CD14-positive monocyte (primary cell): ENCODE results near the gene NPR1. TPM values are rescaled to one million over a fixed set of nuclear protein-coding genes. Genes with fewer than 3 reads are reported as not detected.

Experiments
- DNase-seq, 3 donors: peaks; one replicate each; pipeline ENCODE4 v3.0.0-alpha.2; 2011 to 2022
- H2AFZ ChIP-seq: 2 replicates; pipeline ENCODE4 v1.6.0; 2012; ENCODE audit warnings: mild to moderate bottlenecking, low read depth, low read length, inconsistent platforms; ENCODE audit not compliant: insufficient read depth, poor library complexity, severe bottlenecking
- H3K27ac ChIP-seq, 2 donors: 1 replicate in 1 of 2; 2 replicates in 1 of 2; pipeline ENCODE4 v1.5.1; 2012 to 2013; ENCODE audit warnings: low read length in 2 of 2, control low read depth in 1 of 2, inconsistent platforms in 1 of 2, low read depth in 1 of 2, mild to moderate bottlenecking in 1 of 2
- H3K27me3 ChIP-seq, 2 donors: one replicate each; pipeline versions ENCODE4 v1.6.0 to v1.6.1; 2011 to 2013; ENCODE audit warnings: low read length in 2 of 2; ENCODE audit not compliant: control insufficient read depth in 2 of 2, insufficient read depth in 2 of 2
- H3K36me3 ChIP-seq, 2 donors: replicated peaks in 1 of 2; 1 replicate in 1 of 2; 2 replicates in 1 of 2; pipeline versions ENCODE4 v1.5.1 to v1.6.1; 2012 to 2013; ENCODE audit warnings: low read length in 2 of 2, control low read depth in 1 of 2, inconsistent platforms in 1 of 2, mild to moderate bottlenecking in 1 of 2; ENCODE audit not compliant: insufficient read depth in 2 of 2, control insufficient read depth in 1 of 2
- H3K4me1 ChIP-seq, 2 donors: 1 replicate in 1 of 2; 2 replicates in 1 of 2; pipeline versions ENCODE4 v1.5.1 to v1.6.1; 2012 to 2013; ENCODE audit warnings: low read length in 2 of 2, control low read depth in 1 of 2, inconsistent platforms in 1 of 2, mild to moderate bottlenecking in 1 of 2, moderate library complexity in 1 of 2; ENCODE audit not compliant: insufficient read depth in 2 of 2, control insufficient read depth in 1 of 2
- H3K4me2 ChIP-seq: replicated peaks from 2 replicates; pipeline ENCODE3; 2012; ENCODE audit warnings: low read length, moderate library complexity, mild to moderate bottlenecking; ENCODE audit not compliant: poor library complexity, severe bottlenecking; ENCODE audit errors: extremely low read depth
- H3K4me3 ChIP-seq, 3 experiments: fragments of 200-600 bp in 1 of 3; sonication (generic) in 1 of 3; replicated peaks in 1 of 3; 1 replicate in 2 of 3; 2 replicates in 1 of 3; pipeline ENCODE4 v1.5.1; 2011 to 2013; ENCODE audit warnings: low read length in 3 of 3, mild to moderate bottlenecking in 3 of 3, control low read depth in 2 of 3, low read depth in 2 of 3, inconsistent platforms in 1 of 3, moderate library complexity in 1 of 3
- H3K79me2 ChIP-seq: 2 replicates; pipeline ENCODE4 v1.6.0; 2012; ENCODE audit warnings: mild to moderate bottlenecking, control low read depth, inconsistent platforms, low read length, moderate library complexity; ENCODE audit not compliant: insufficient read depth
- H3K9ac ChIP-seq: 2 replicates; pipeline ENCODE4 v1.6.0; 2017; ENCODE audit warnings: low read length, mild to moderate bottlenecking; ENCODE audit not compliant: insufficient read depth, poor library complexity, severe bottlenecking
- H3K9me3 ChIP-seq, 2 donors: replicated peaks in 1 of 2; 1 replicate in 1 of 2; 2 replicates in 1 of 2; pipeline versions ENCODE4 v1.5.1 to v1.6.1; 2012 to 2013; ENCODE audit warnings: low read length in 2 of 2, control low read depth in 1 of 2; ENCODE audit not compliant: control insufficient read depth in 1 of 2, insufficient read depth in 1 of 2
- H4K20me1 ChIP-seq: 2 replicates; pipeline ENCODE4 v1.6.0; 2012; ENCODE audit warnings: mild to moderate bottlenecking, low read length, control low read depth, moderate library complexity; ENCODE audit not compliant: insufficient read depth
- H3K27ac Mint-ChIP-seq, 7 donors: one replicate each; pipeline ENCODE4 v1.8.0; 2020; ENCODE audit warnings: mild to moderate bottlenecking in 7 of 7, mixed read lengths in 7 of 7, moderate library complexity in 6 of 7, inconsistent platforms in 2 of 7
- H3K27me3 Mint-ChIP-seq, 3 donors: one replicate each; pipeline ENCODE4 v1.8.0; 2021 to 2022; ENCODE audit warnings: low read depth in 3 of 3, mild to moderate bottlenecking in 3 of 3, mixed read lengths in 3 of 3, moderate library complexity in 3 of 3, inconsistent platforms in 1 of 3
- H3K36me3 Mint-ChIP-seq, 2 donors: one replicate each; pipeline ENCODE4 v1.8.0; 2020; ENCODE audit warnings: mixed read lengths in 2 of 2, inconsistent platforms in 1 of 2, mild to moderate bottlenecking in 1 of 2
- H3K4me1 Mint-ChIP-seq: one replicate; pipeline ENCODE4 v1.8.0; 2020; ENCODE audit warnings: mild to moderate bottlenecking, mixed read lengths
- H3K4me3 Mint-ChIP-seq, 2 donors: one replicate each; pipeline ENCODE4 v1.8.0; 2020; ENCODE audit warnings: mild to moderate bottlenecking in 2 of 2, mixed read lengths in 2 of 2, moderate library complexity in 1 of 2
- H3K9me3 Mint-ChIP-seq, 7 donors: one replicate each; pipeline ENCODE4 v1.8.0; 2020 to 2022; ENCODE audit warnings: mixed read lengths in 7 of 7, mild to moderate bottlenecking in 6 of 7, moderate library complexity in 6 of 7, inconsistent platforms in 2 of 7
- CTCF ChIP-seq: fragments of 200-600 bp; IDR thresholded peaks from one replicate; pipeline ENCODE4 v1.8.0; 2022; ENCODE audit warnings: antibody characterized with exemption, mild to moderate bottlenecking
- WGBS: methylation state at CpG from one replicate; pipeline ENCODE4 v1.1.5; 2013; ENCODE audit warnings: missing lambda C conversion rate; ENCODE audit not compliant: insufficient coverage; 5-methylcytosine and 5-hydroxymethylcytosine counted together
- intact Hi-C, 2 donors: fragments of 100-400 bp; cut with micrococcal nuclease; formaldehyde crosslinking; loops; one replicate each; pipeline versions ENCODE4 v1.15.0 to v1.15.1; 2023
- polyA plus RNA-seq, 3 donors: library from polyadenylated mRNA; depleted of rRNA in 1 of 3; unstranded in 2 of 3; stranded (reverse) in 1 of 3; fragments of 300-500 nt in 2 of 3; fragments of >200 nt in 1 of 3; fragmentation: Illumina TruSeq in 2 of 3; gene quantifications; 1 replicate in 2 of 3; 2 replicates in 1 of 3; pipeline ENCODE4 v1.2.3, GENCODE V29; 2012 to 2021

Gene NPR1
- polyA plus RNA-seq, 3 donors: not detected

DNA sequence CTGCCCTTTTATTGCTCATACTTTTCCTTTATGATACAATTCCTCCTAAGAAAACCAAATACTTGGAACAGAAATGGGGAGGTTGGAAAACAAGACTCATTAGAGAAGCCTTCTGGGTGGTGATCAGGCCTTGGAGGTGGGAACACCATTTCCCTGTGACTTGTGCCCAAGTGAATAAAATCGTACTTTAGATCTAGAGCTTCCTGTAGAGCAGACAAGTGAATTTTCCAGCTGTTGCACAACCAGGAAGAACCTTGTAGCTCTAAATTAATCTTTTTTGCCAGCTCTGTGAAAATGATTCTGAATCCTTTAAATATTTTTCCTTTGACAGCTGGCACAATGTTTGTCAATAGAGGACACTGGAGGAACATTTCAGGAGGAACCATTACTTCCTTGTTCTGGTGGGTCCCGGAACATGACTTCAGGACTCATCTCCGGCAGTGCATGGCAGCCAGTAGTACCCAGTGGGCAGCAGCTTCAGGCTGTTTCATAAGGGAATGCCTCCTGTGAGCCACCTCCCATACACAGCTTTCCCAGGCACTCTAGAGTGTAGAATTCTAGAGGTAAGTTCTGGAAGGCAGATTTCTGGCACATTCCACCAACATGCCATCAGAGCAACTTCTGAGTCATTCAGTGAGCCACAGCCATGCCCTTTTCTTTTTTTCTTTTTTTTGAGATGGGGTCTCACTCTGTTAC lies 25.5 kb upstream of the NPR1 start:
- peak in 2 of 3 donors; percentile 60 to 63 for DNase-seq
- WGBS: 0% methylated on average over 2 of the region's 3 CpGs
- Histone ChIP-seq H3K4me1 (peaks cover 14 to 17% of the 10 kb centered on the region in 2 donors), H3K27me3 (no peaks in the 10 kb centered on the region), H3K9me3 (no peaks in the 10 kb centered on the region), H2AFZ (peak overlapping the region; percentile 78), H3K4me3 (peak overlapping the region in 1 of 3 experiments; percentile 34), H3K9ac (no peak overlapping the region), H3K36me3 (no peaks in the 10 kb centered on the region), H3K79me2 (no peaks in the 10 kb centered on the region), H4K20me1 (no peaks in the 10 kb centered on the region), H3K27ac (peak overlapping the region; percentile 41 to 66), H3K4me2 (peak overlapping the region; percentile 47)
- H3K9me3 Mint-ChIP-seq: no peaks in the 10 kb centered on the region
- H3K27ac Mint-ChIP-seq: peak overlapping the region; percentile 24 to 85 (median 82)
- peaks cover 0 to 1% of the 10 kb centered on the region in 2 donors for H3K36me3 Mint-ChIP-seq
- H3K4me3 Mint-ChIP-seq: peak overlapping the region in 1 of 2 donors; percentile 59
- peaks cover 17% of the 10 kb centered on the region for H3K4me1 Mint-ChIP-seq
- intact Hi-C loops: no loop called here
- peaks cover 0 to 2% (median 2%) of the 10 kb centered on the region in 3 donors for H3K27me3 Mint-ChIP-seq
- TF ChIP-seq CTCF: no peak

- Histone ChIP-seq H3K36me3 (peaks cover 3 to 7% of the 10 kb centered on the region in 2 donors), H3K9ac (no peak overlapping the region), H3K4me3 (no peak overlapping the region), H3K27ac (no peak overlapping the region), H3K9me3 (no peaks in the 10 kb centered on the region), H3K27me3 (no peaks in the 10 kb centered on the region), H4K20me1 (peaks cover 11% of the 10 kb centered on the region), H3K4me1 (peaks cover 24 to 30% of the 10 kb centered on the region in 2 donors), H2AFZ (no peak overlapping the region), H3K79me2 (peaks cover 17% of the 10 kb centered on the region), H3K4me2 (no peak overlapping the region)
- intact Hi-C loops: no loop called here
- Mint-ChIP-seq H3K4me3 (no peak overlapping the region), H3K27ac (no peak overlapping the region), H3K4me1 (peaks cover 23% of the 10 kb centered on the region), H3K9me3 (no peaks in the 10 kb centered on the region), H3K36me3 (peaks cover 1 to 6% of the 10 kb centered on the region in 2 donors), H3K27me3 (peaks cover 0 to 2% (median 0%) of the 10 kb centered on the region in 3 donors)
- TF ChIP-seq CTCF: no peak
- DNase-seq: no peak
- WGBS: no CpG with 5 or more reads among the region's 3 CpGs
Measured at GRCh38 chr1:153655333-153655732, 23.2 kb upstream of the NPR1 start.
